Peyer's patch (tissue), 4 donors: Measurements from ENCODE around the gene PNPLA3. TPM values are rescaled to one million over a fixed set of nuclear protein-coding genes. Genes with fewer than 3 reads are reported as not detected.

Experiments used
- DNase-seq, 3 donors: peaks; one replicate each; pipeline ENCODE4 v3.0.0-alpha.2; 2017 to 2019
- H3K27ac ChIP-seq, 4 donors: fragments of 200-600 bp; sonication (generic); one replicate each; pipeline ENCODE4 v1.5.1; 2016 to 2019
- H3K27me3 ChIP-seq, 2 donors: fragments of 200-600 bp; sonication (generic); one replicate each; pipeline ENCODE4 v1.5.1; 2019
- H3K36me3 ChIP-seq, 3 donors: fragments of 200-600 bp; sonication (generic); one replicate each; pipeline ENCODE4 v1.5.1; 2016 to 2019
- H3K4me1 ChIP-seq, 4 donors: fragments of 200-600 bp; sonication (generic); one replicate each; pipeline ENCODE4 v1.5.1; 2016 to 2019
- H3K4me3 ChIP-seq, 4 donors: fragments of 200-600 bp; sonication (generic); 1 replicate in 3 of 4; 2 replicates in 1 of 4; pipeline ENCODE4 v1.5.1; 2016 to 2019; ENCODE audit warnings: mild to moderate bottlenecking in 1 of 4
- H3K9me3 ChIP-seq, 4 donors: fragments of 200-600 bp; sonication (generic); one replicate each; pipeline ENCODE4 v1.5.1; 2016 to 2019; ENCODE audit warnings: mild to moderate bottlenecking in 1 of 4
- CTCF ChIP-seq, 6 experiments: fragments of 450-650 bp in 4 of 6; fragments of 200-600 bp in 2 of 6; sonication (generic) in 1 of 6; IDR thresholded peaks; one replicate each; pipeline ENCODE4 v1.5.1; 2017 to 2019; ENCODE audit warnings: antibody characterized with exemption in 6 of 6, mild to moderate bottlenecking in 3 of 6, moderate library complexity in 1 of 6
- POLR2A ChIP-seq, 2 donors: fragments of 450-650 bp; IDR thresholded peaks; one replicate each; pipeline ENCODE4 v1.5.1; 2017; ENCODE audit warnings: antibody characterized with exemption in 2 of 2, mild to moderate bottlenecking in 2 of 2, moderate library complexity in 2 of 2
- total RNA-seq, 4 donors: library from RNA; depleted of rRNA; stranded (reverse); fragments of >200 nt; gene quantifications; one replicate each; pipeline ENCODE4 v1.1.0, GENCODE V29; 2016

The PNPLA3 gene
- total RNA-seq, 4 donors from 2014 or later = 0.80 to 6.6 (median 2.5) TPM

- no peak for DNase-seq
- Histone ChIP-seq H3K36me3 (peaks cover 0 to 94% (median 0%) of the 10 kb centered on the region in 3 donors), H3K4me1 (no peaks in the 10 kb centered on the region), H3K9me3 (no peaks in the 10 kb centered on the region), H3K27me3 (no peaks in the 10 kb centered on the region), H3K4me3 (no peak overlapping the region), H3K27ac (no peak overlapping the region)
- TF ChIP-seq POLR2A (IDR thresholded peaks at IDR 0.05) (no peak), CTCF (IDR thresholded peaks at IDR 0.05) (no peak)
Observed at GRCh38 chr22:43975041-43975440, 51.4 kb downstream of the PNPLA3 start.

GRCh38 chr22:43976861-43977795, 53.5 kb downstream of the PNPLA3 start:
- DNase-seq = no peak
- Histone ChIP-seq H3K9me3 (no peaks in the 10 kb centered on the region), H3K4me3 (no peak overlapping the region), H3K4me1 (no peaks in the 10 kb centered on the region), H3K27me3 (no peaks in the 10 kb centered on the region), H3K27ac (no peak overlapping the region), H3K36me3 (peaks cover 0 to 94% (median 0%) of the 10 kb centered on the region in 3 donors)
- TF ChIP-seq POLR2A (IDR thresholded peaks at IDR 0.05) = no peak
- no peak for TF ChIP-seq CTCF (IDR thresholded peaks at IDR 0.05)

GRCh38 chr22:43978558-43978957, 55.0 kb downstream of the PNPLA3 start:
- DNase-seq = peak in 1 of 3 donors; percentile 29
- H3K36me3 ChIP-seq = peaks cover 0 to 94% (median 0%) of the 10 kb centered on the region in 3 donors

GRCh38 chr22:43980579-43980978, 57.0 kb downstream of the PNPLA3 start:
- Histone ChIP-seq H3K27me3 (no peaks in the 10 kb centered on the region), H3K36me3 (peaks cover 0 to 94% (median 0%) of the 10 kb centered on the region in 3 donors), H3K27ac (no peak overlapping the region), H3K4me3 (no peak overlapping the region), H3K9me3 (no peaks in the 10 kb centered on the region), H3K4me1 (no peaks in the 10 kb centered on the region)
- DNase-seq = no peak
- no peak for TF ChIP-seq CTCF (IDR thresholded peaks at IDR 0.05)
- TF ChIP-seq POLR2A (IDR thresholded peaks at IDR 0.05) = no peak

More at GRCh38 chr22:43978558-43978957, 55.0 kb downstream of the PNPLA3 start:
- H3K27ac ChIP-seq = no peak overlapping the region
- H3K4me1 ChIP-seq = no peaks in the 10 kb centered on the region
- H3K9me3 ChIP-seq = no peaks in the 10 kb centered on the region
- H3K27me3 ChIP-seq = no peaks in the 10 kb centered on the region
- TF ChIP-seq POLR2A (IDR thresholded peaks at IDR 0.05) = no peak
- no peak for TF ChIP-seq CTCF (IDR thresholded peaks at IDR 0.05)
- no peak overlapping the region for H3K4me3 ChIP-seq

DNA sequence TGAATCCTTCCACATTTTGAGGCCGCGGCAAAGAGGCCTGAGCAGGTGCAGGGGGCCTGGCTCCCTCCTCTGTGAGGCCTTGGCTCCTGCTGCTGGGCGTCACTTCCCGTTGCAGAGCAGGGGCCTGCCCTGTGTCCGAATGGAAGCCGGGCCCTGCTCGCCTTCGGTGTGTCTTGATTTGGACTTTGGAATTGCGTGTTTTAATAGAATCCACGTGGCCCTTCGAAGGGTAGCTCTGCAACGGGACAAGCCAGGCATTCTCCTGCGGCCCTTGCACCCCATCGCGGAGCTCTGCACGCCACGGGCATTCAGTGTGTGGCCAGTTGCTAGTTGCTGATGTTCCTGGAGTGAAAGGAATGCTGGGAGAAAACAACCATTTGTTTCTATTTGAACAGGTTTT, 57.4 kb downstream of the PNPLA3 start:
- H3K4me1 ChIP-seq = no peaks in the 10 kb centered on the region
- no peak overlapping the region for H3K4me3 ChIP-seq
- no peak for TF ChIP-seq POLR2A (IDR thresholded peaks at IDR 0.05)
- no peak for TF ChIP-seq CTCF (IDR thresholded peaks at IDR 0.05)
- H3K9me3 ChIP-seq = no peaks in the 10 kb centered on the region
- no peak overlapping the region for H3K27ac ChIP-seq
- DNase-seq = no peak
- H3K36me3 ChIP-seq = peaks cover 0 to 94% (median 0%) of the 10 kb centered on the region in 3 donors
- H3K27me3 ChIP-seq = no peaks in the 10 kb centered on the region
